A673 (cell line): ENCODE results near the gene ABCA5.

ENCODE experiments used
- CTCF ChIP-seq: fragments of 300-800, 200-600 bp; sonication (generic); conservative IDR thresholded peaks from 2 replicates; pipeline ENCODE4 v1.5.1; 2017; ENCODE audit warnings: low read depth, mild to moderate bottlenecking, antibody characterized with exemption, low read length, moderate library complexity, mixed read lengths
- EZH2 ChIP-seq: fragments of 200-600 bp; sonication (generic); IDR thresholded peaks from 2 replicates; pipeline ENCODE4 v1.6.1; 2017; ENCODE audit warnings: borderline replicate concordance, low read depth, mild to moderate bottlenecking, mixed read lengths, antibody characterized with exemption, low read length; ENCODE audit not compliant: poor library complexity, severe bottlenecking

GRCh38 chr17:69363488-69364210, 36.7 kb upstream of the ABCA5 start:
- TF ChIP-seq CTCF, result no peak
- TF ChIP-seq EZH2, result no peak
